T-cell (primary cell): ENCODE data around the gene P2RY14. TPM values are rescaled to one million over a fixed set of nuclear protein-coding genes. Genes with fewer than 3 reads are reported as not detected.

Experiments
- ATAC-seq, 4 experiments: fragments of 200-7000 bp in 3 of 4; fragments of 150-1000 bp in 1 of 4; cut with Tn5 transposase; replicated peaks in 1 of 4; 1 replicate in 3 of 4; 2 replicates in 1 of 4; pipeline ENCODE4 v1.10.0; 2021; ENCODE audit warnings: moderate library complexity in 3 of 4, mild to moderate bottlenecking in 2 of 4, moderate number of reproducible peaks in 1 of 4
- CTCF ChIA-PET, 2 donors: fragments of 300-600 bp; sonication (Branson Sonifier 250); formaldehyde crosslinking; loops; one replicate each; lab custom pipeline; 2022; ENCODE audit warnings: antibody characterized with exemption in 2 of 2; lab: Charles Lee
- POLR2A ChIA-PET, 2 donors: fragments of 300-600 bp; sonication (Branson Sonifier 250); formaldehyde crosslinking; loops; one replicate each; lab custom pipeline; 2022; ENCODE audit warnings: antibody characterized with exemption in 2 of 2; lab: Charles Lee
- DNase-seq, 35 experiments: peaks; one replicate each; pipeline versions ENCODE4 v3.0.0 to v3.0.0-alpha.2; 2013 to 2023
- H3K27ac ChIP-seq: one replicate; pipeline ENCODE4 v1.5.1; 2013; ENCODE audit warnings: low read length
- H3K27me3 ChIP-seq, 2 experiments: replicated peaks in 1 of 2; 1 replicate in 1 of 2; 2 replicates in 1 of 2; pipeline versions ENCODE4 v1.6.1 to v1.7.0; 2013; ENCODE audit warnings: low read length in 1 of 2, mixed read lengths in 1 of 2; ENCODE audit not compliant: control insufficient read depth in 2 of 2, insufficient read depth in 2 of 2; ENCODE audit errors: extremely low read depth in 1 of 2
- H3K36me3 ChIP-seq, 2 donors: 1 replicate in 1 of 2; 2 replicates in 1 of 2; pipeline versions ENCODE4 v1.6.1 to v1.7.0; 2013; ENCODE audit warnings: low read length in 1 of 2; ENCODE audit not compliant: control insufficient read depth in 2 of 2, insufficient read depth in 1 of 2; ENCODE audit errors: extremely low read depth in 1 of 2
- H3K4me1 ChIP-seq, 2 experiments: 1 replicate in 1 of 2; 2 replicates in 1 of 2; pipeline versions ENCODE4 v1.6.1 to v1.7.0; 2013; ENCODE audit warnings: low read length in 2 of 2, mixed read lengths in 1 of 2; ENCODE audit not compliant: insufficient read depth in 2 of 2, control insufficient read depth in 1 of 2; ENCODE audit errors: extremely low read depth in 1 of 2
- H3K4me3 ChIP-seq, 2 donors: 1 replicate in 1 of 2; 2 replicates in 1 of 2; pipeline versions ENCODE4 v1.5.1 to v1.7.0; 2013; ENCODE audit warnings: mild to moderate bottlenecking in 2 of 2, low read length in 1 of 2, moderate library complexity in 1 of 2; ENCODE audit not compliant: control insufficient read depth in 1 of 2; ENCODE audit errors: extremely low read depth in 1 of 2
- H3K9me3 ChIP-seq: 2 replicates; pipeline ENCODE4 v1.7.0; 2013
- H3K27ac Mint-ChIP-seq, 2 donors: one replicate each; pipeline ENCODE4 v1.8.0; 2020 to 2021; ENCODE audit warnings: mild to moderate bottlenecking in 2 of 2, mixed read lengths in 2 of 2
- H3K27me3 Mint-ChIP-seq, 2 donors: one replicate each; pipeline ENCODE4 v1.8.0; 2021 to 2022; ENCODE audit warnings: mixed read lengths in 2 of 2
- H3K36me3 Mint-ChIP-seq: one replicate; pipeline ENCODE4 v1.8.0; 2021; ENCODE audit warnings: mixed read lengths
- H3K4me1 Mint-ChIP-seq, 3 donors: one replicate each; pipeline ENCODE4 v1.8.0; 2020 to 2022; ENCODE audit warnings: mixed read lengths in 3 of 3, mild to moderate bottlenecking in 1 of 3
- H3K4me3 Mint-ChIP-seq, 3 donors: one replicate each; pipeline ENCODE4 v1.8.0; 2020 to 2022; ENCODE audit warnings: mild to moderate bottlenecking in 3 of 3, mixed read lengths in 3 of 3, moderate library complexity in 3 of 3
- H3K9me3 Mint-ChIP-seq, 3 donors: one replicate each; pipeline ENCODE4 v1.8.0; 2020 to 2022; ENCODE audit warnings: mixed read lengths in 3 of 3
- WGBS: methylation state at CpG from one replicate; pipeline ENCODE4 v1.1.5; 2013; ENCODE audit warnings: missing lambda C conversion rate; ENCODE audit not compliant: insufficient coverage; 5-methylcytosine and 5-hydroxymethylcytosine counted together
- total RNA-seq, 35 experiments: library from RNA in 6 of 35; stranded (reverse) in 6 of 35; fragments of 120-200 nt in 1 of 35; gene quantifications; one replicate each; pipeline versions ENCODE4 v1.2.1 to v1.2.4 and lab custom pipeline; 2013 to 2026

Gene P2RY14
- total RNA-seq, 5 donors from 2014 or later (not counting 1 experiment from before 2014, with no cell fraction given) = 0.30 to 0.73 (median 0.58) TPM

DNA sequence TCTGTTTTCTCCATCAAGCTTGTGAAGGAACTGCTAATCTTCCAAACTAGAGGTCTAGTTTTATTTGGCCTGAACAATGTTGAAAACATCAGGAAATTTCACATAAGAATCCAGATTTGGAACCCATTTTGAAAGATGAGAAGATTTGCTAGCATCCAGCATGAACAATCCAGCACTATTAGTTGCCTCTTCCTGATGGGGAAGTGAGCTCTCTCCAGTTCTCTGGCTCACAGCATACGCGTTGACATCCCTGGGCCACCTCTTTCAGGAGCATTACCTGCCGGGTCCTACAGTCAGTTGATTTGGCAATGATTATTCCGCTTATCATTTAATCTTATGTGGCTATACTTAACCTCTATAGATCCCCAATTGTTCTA, 27.4 kb upstream of the P2RY14 start:
- no peak for DNase-seq
- H3K9me3 Mint-ChIP-seq = no peaks in the 10 kb centered on the region
- ChIA-PET POLR2A (no interaction called here), CTCF (no interaction called here)
- Histone ChIP-seq H3K27me3 (no peaks in the 10 kb centered on the region), H3K4me1 (no peaks in the 10 kb centered on the region), H3K36me3 (no peaks in the 10 kb centered on the region), H3K4me3 (no peak overlapping the region), H3K27ac (no peak overlapping the region), H3K9me3 (no peaks in the 10 kb centered on the region)
- ATAC-seq = no peak
- H3K27me3 Mint-ChIP-seq = peaks cover 11 to 14% of the 10 kb centered on the region in 2 donors
- no peak overlapping the region for H3K27ac Mint-ChIP-seq
- H3K36me3 Mint-ChIP-seq = no peaks in the 10 kb centered on the region
- peaks cover 0 to 16% (median 8%) of the 10 kb centered on the region in 3 donors for H3K4me1 Mint-ChIP-seq
- no peak overlapping the region for H3K4me3 Mint-ChIP-seq
- no CpG with 5 or more reads among the region's 4 CpGs for WGBS

DNA sequence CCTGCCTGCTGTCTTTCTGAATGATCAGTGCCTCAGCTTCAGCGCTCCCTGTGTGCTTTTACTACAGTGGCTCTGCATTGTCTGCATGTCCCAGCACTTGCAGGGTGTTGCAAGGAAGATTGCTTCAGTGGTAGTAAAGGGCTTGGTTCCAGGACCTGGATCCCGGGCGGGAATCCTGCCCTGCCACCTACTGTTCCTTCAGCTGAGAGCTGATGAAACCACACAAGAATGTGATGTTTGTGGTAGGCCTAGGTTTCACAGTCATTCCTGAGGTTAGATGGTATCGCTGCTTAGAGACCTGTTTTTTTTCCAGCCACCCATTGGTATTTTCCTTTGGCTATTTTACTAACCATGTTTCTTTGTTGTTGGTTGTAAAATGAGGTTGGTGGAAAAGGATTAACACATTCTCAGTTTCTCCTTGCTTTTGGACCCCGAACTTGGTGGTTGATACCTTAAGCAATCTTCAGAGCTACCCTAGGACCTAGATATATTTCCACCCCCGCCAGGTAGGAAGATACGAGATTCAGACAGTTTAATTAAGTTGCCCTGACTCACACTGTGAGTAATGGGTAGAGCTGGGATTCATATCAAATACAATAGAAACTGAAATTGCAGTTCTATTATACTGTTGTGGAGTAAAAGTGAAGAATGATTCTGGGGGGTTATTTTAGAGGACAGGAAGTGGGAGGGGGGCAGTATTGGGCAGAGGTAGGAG, 26.9 kb upstream of the P2RY14 start:
- peak in 1 of 4 experiments; percentile 31 for ATAC-seq
- WGBS = 100% methylated on average over 1 of the region's 7 CpGs
- Histone ChIP-seq H3K27ac (no peak overlapping the region), H3K4me3 (no peak overlapping the region), H3K27me3 (no peaks in the 10 kb centered on the region), H3K9me3 (no peaks in the 10 kb centered on the region), H3K36me3 (no peaks in the 10 kb centered on the region), H3K4me1 (no peaks in the 10 kb centered on the region)
- no peak overlapping the region for H3K27ac Mint-ChIP-seq
- H3K4me3 Mint-ChIP-seq = no peak overlapping the region
- H3K9me3 Mint-ChIP-seq = no peaks in the 10 kb centered on the region
- DNase-seq = no peak
- peaks cover 0 to 16% (median 8%) of the 10 kb centered on the region in 3 donors for H3K4me1 Mint-ChIP-seq
- no peaks in the 10 kb centered on the region for H3K36me3 Mint-ChIP-seq
- POLR2A ChIA-PET = interaction anchor here in 1 of 2 donors (0.6 kb wide), 1 partner anchor 37 kb away, joined by 3 read pairs; no protein-coding TSS in a partner anchor
- CTCF ChIA-PET = interaction anchor here in 1 of 2 donors (0.8 kb wide), 1 partner anchor 14 kb away, joined by 3 read pairs; no protein-coding TSS in a partner anchor
- H3K27me3 Mint-ChIP-seq = peaks cover 11 to 17% of the 10 kb centered on the region in 2 donors

- ATAC-seq (no peak), DNase-seq (no peak)
- Histone ChIP-seq H3K4me1 (no peaks in the 10 kb centered on the region), H3K36me3 (no peaks in the 10 kb centered on the region), H3K27me3 (no peaks in the 10 kb centered on the region), H3K4me3 (no peak overlapping the region), H3K27ac (no peak overlapping the region), H3K9me3 (no peaks in the 10 kb centered on the region)
- no peak overlapping the region for H3K27ac Mint-ChIP-seq
- POLR2A ChIA-PET = no interaction called here
- 71% methylated on average over 1 of the region's 2 CpGs for WGBS
- H3K4me3 Mint-ChIP-seq = no peak overlapping the region
- H3K36me3 Mint-ChIP-seq = no peaks in the 10 kb centered on the region
- no peaks in the 10 kb centered on the region for H3K9me3 Mint-ChIP-seq
- H3K27me3 Mint-ChIP-seq = peaks cover 14 to 21% of the 10 kb centered on the region in 2 donors
- CTCF ChIA-PET = no interaction called here
- H3K4me1 Mint-ChIP-seq = peaks cover 0 to 16% (median 8%) of the 10 kb centered on the region in 3 donors
Observed at GRCh38 chr3:151303751-151304150, 25.4 kb upstream of the P2RY14 start.

DNA sequence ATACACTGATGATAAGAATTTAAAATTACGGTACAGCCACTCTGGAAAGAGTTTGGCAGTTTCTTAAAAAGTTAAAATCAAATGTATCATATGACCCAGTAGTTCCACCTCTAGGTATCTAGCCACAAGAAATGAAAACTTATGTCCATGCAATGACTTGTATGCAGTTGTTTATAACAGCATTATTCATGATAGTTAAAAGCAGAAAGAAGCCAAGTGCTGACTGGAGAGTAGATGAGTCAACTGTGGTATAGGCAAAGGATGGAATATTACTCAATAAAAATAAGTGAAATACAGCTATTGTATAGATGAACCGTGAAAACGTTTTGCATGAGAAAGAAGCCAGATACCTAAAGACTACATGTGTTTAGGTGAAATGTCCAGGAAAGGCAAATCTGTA, 23.4 kb upstream of the P2RY14 start:
- Histone ChIP-seq H3K4me3 (no peak overlapping the region), H3K36me3 (no peaks in the 10 kb centered on the region), H3K27me3 (no peaks in the 10 kb centered on the region), H3K4me1 (no peaks in the 10 kb centered on the region), H3K9me3 (no peaks in the 10 kb centered on the region), H3K27ac (no peak overlapping the region)
- POLR2A ChIA-PET = interaction anchor here in 1 of 2 donors (0.6 kb wide), 1 partner anchor 168 kb away, joined by 6 read pairs; no protein-coding TSS in a partner anchor
- WGBS = no CpG with 5 or more reads among the region's 3 CpGs
- CTCF ChIA-PET = no interaction called here
- H3K4me1 Mint-ChIP-seq = peaks cover 0 to 16% (median 8%) of the 10 kb centered on the region in 3 donors
- no peak for ATAC-seq
- no peaks in the 10 kb centered on the region for H3K9me3 Mint-ChIP-seq
- H3K27ac Mint-ChIP-seq = no peak overlapping the region
- H3K27me3 Mint-ChIP-seq = peaks cover 18 to 21% of the 10 kb centered on the region in 2 donors
- H3K4me3 Mint-ChIP-seq = no peak overlapping the region
- no peaks in the 10 kb centered on the region for H3K36me3 Mint-ChIP-seq
- no peak for DNase-seq

GRCh38 chr3:151300539-151300938, 22.2 kb upstream of the P2RY14 start:
- Histone ChIP-seq H3K27ac (no peak overlapping the region), H3K27me3 (no peaks in the 10 kb centered on the region), H3K36me3 (no peaks in the 10 kb centered on the region), H3K4me3 (no peak overlapping the region), H3K4me1 (no peaks in the 10 kb centered on the region), H3K9me3 (no peaks in the 10 kb centered on the region)
- H3K9me3 Mint-ChIP-seq = no peaks in the 10 kb centered on the region
- DNase-seq (no peak), ATAC-seq (no peak)
- no peaks in the 10 kb centered on the region for H3K36me3 Mint-ChIP-seq
- H3K27ac Mint-ChIP-seq = no peak overlapping the region
- ChIA-PET CTCF (no interaction called here), POLR2A (no interaction called here)
- no CpG with 5 or more reads among the region's 1 CpG for WGBS
- peaks cover 0 to 8% (median 7%) of the 10 kb centered on the region in 3 donors for H3K4me1 Mint-ChIP-seq
- H3K27me3 Mint-ChIP-seq = peaks cover 18 to 21% of the 10 kb centered on the region in 2 donors
- H3K4me3 Mint-ChIP-seq = no peak overlapping the region

DNA sequence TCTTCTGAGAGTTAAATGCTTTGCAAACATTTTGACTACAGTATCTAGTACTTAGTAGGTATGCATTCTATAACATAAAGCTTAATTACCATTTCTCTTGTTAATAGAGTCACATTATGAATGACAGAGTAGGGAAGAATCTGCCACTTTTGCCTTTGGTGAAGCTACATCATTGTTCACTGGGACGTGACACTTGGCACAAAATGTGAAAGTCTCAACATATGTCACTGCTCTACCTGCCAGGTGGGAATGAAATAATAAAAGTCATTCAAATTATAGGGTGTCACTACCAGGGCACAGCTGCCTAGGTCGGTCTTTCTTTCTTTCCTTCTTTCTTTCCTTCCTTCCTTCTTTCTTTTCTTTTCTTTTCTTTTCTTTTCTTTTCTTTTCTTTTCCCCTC, 20.7 kb upstream of the P2RY14 start:
- Mint-ChIP-seq H3K4me1 (no peaks in the 10 kb centered on the region), H3K4me3 (no peak overlapping the region), H3K27me3 (peaks cover 17 to 21% of the 10 kb centered on the region in 2 donors), H3K9me3 (no peaks in the 10 kb centered on the region), H3K27ac (no peak overlapping the region), H3K36me3 (no peaks in the 10 kb centered on the region)
- POLR2A ChIA-PET = interaction anchor here in 1 of 2 donors (0.5 kb wide), 1 partner anchor 68 kb away, joined by 4 read pairs; no protein-coding TSS in a partner anchor
- DNase-seq (no peak), ATAC-seq (no peak)
- no peak overlapping the region for H3K27ac ChIP-seq
- no peaks in the 10 kb centered on the region for H3K4me1 ChIP-seq
- H3K4me3 ChIP-seq = no peak overlapping the region
- CTCF ChIA-PET = interaction anchor here in 1 of 2 donors (0.9 kb wide), 1 partner anchor 11 kb away, joined by 3 read pairs; no protein-coding TSS in a partner anchor
- no peaks in the 10 kb centered on the region for H3K36me3 ChIP-seq
- WGBS = 86% methylated on average over 1 of the region's 2 CpGs
- H3K9me3 ChIP-seq = no peaks in the 10 kb centered on the region
- H3K27me3 ChIP-seq = no peaks in the 10 kb centered on the region
